ENCODE measurements around the gene MAGEC1.

DNA sequence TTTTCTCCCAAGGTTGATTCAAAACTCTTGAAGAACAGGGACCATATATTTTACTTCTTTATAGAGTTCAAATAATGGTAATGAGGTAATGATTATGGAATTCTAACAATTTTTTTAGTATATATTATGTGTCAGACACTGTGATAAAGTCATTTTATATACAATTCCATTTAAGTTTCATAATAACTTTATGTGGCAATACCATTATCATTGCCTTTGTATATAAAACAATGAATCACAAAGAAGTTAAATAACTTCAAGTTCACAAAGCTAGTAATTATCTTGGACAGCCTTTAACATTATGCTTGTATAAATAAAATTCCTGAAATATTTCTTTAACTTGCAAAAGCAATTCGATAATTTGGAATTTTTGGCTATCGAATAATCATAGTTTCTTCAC lies 20.6 kb downstream of the MAGEC1 start:
- TF ChIP-seq, protein P1, sequence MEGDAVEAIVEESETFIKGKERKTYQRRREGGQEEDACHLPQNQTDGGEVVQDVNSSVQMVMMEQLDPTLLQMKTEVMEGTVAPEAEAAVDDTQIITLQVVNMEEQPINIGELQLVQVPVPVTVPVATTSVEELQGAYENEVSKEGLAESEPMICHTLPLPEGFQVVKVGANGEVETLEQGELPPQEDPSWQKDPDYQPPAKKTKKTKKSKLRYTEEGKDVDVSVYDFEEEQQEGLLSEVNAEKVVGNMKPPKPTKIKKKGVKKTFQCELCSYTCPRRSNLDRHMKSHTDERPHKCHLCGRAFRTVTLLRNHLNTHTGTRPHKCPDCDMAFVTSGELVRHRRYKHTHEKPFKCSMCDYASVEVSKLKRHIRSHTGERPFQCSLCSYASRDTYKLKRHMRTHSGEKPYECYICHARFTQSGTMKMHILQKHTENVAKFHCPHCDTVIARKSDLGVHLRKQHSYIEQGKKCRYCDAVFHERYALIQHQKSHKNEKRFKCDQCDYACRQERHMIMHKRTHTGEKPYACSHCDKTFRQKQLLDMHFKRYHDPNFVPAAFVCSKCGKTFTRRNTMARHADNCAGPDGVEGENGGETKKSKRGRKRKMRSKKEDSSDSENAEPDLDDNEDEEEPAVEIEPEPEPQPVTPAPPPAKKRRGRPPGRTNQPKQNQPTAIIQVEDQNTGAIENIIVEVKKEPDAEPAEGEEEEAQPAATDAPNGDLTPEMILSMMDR (IDR thresholded peaks at IDR 0.05; ENCODE audit: borderline replicate concordance, extremely low read depth, low read length, poor library complexity, severe bottlenecking) = no peak
- no peak for TF ChIP-seq EZH2 (IDR thresholded peaks at IDR 0.05; ENCODE audit: borderline replicate concordance, low read depth, low read length, severe bottlenecking)
